ENCODE measurements around the gene DSTYK.

Gene DSTYK

GRCh38 chr1:205232945-205233397, 21.5 kb upstream of the DSTYK start:
- no peaks in the 10 kb centered on the region for H3K36me3 ChIP-seq (ENCODE audit: control insufficient read depth, insufficient read depth, low read length)
- H2AFZ ChIP-seq: no peak overlapping the region
- H3K4me3 ChIP-seq (ENCODE audit: low read depth, low read length): no peak overlapping the region
- no peak overlapping the region for H3K4me2 ChIP-seq (ENCODE audit: low read length)
- H3K9ac ChIP-seq: no peak overlapping the region
- TF ChIP-seq, protein P1, sequence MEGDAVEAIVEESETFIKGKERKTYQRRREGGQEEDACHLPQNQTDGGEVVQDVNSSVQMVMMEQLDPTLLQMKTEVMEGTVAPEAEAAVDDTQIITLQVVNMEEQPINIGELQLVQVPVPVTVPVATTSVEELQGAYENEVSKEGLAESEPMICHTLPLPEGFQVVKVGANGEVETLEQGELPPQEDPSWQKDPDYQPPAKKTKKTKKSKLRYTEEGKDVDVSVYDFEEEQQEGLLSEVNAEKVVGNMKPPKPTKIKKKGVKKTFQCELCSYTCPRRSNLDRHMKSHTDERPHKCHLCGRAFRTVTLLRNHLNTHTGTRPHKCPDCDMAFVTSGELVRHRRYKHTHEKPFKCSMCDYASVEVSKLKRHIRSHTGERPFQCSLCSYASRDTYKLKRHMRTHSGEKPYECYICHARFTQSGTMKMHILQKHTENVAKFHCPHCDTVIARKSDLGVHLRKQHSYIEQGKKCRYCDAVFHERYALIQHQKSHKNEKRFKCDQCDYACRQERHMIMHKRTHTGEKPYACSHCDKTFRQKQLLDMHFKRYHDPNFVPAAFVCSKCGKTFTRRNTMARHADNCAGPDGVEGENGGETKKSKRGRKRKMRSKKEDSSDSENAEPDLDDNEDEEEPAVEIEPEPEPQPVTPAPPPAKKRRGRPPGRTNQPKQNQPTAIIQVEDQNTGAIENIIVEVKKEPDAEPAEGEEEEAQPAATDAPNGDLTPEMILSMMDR (IDR thresholded peaks at IDR 0.05): no peak
- no peak overlapping the region for H3K27ac ChIP-seq
- H3K79me2 ChIP-seq: peaks cover 5% of the 10 kb centered on the region
- peaks cover 3% of the 10 kb centered on the region for H3K4me1 ChIP-seq
- no peaks in the 10 kb centered on the region for H3K27me3 ChIP-seq (ENCODE audit: control insufficient read depth, insufficient read depth, low read length)
- H3K9me3 ChIP-seq (ENCODE audit: control insufficient read depth, low read length): no peaks in the 10 kb centered on the region

DNA sequence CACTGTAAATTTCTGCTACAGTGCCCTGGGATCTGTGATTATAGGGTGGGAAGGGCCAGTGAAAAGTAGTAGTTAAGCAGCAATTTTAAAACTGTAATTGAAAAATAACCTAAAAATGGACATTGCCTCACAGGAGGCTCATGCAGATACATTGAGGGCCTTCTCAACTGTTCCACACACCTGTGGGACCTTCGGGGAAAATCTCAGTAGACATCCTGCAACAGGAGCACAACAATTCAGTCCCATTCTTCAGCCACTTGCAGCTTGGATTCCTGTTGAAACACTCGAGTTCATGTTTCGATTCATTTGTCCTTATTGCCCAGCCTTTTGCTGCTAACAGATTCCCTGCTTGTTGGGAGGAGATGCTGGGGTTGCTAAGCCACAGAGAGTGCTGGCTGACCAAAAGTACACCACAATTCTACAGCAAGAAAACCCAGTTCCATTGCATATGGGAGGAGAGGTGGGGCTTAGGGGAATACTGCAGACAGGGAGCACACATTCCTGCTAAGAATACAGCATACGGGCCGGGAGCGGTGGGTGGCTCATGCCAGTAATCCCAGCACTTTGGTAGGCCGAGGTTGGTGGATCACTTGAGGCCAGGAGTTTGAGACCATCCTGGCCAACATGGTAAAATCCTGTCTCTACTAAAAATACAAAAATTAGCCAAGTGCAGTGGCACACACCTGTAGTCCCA, 20.8 kb upstream of the DSTYK start:
- H3K4me3 ChIP-seq (ENCODE audit: low read depth, low read length): no peak overlapping the region
- H3K9me3 ChIP-seq (ENCODE audit: control insufficient read depth, low read length): no peaks in the 10 kb centered on the region
- TF ChIP-seq, protein P1 (IDR thresholded peaks at IDR 0.05): no peak
- H3K27ac ChIP-seq: no peak overlapping the region
- no peak overlapping the region for H2AFZ ChIP-seq
- peaks cover 5% of the 10 kb centered on the region for H3K79me2 ChIP-seq
- H3K9ac ChIP-seq: no peak overlapping the region
- peaks cover 3% of the 10 kb centered on the region for H3K4me1 ChIP-seq
- H3K36me3 ChIP-seq (ENCODE audit: control insufficient read depth, insufficient read depth, low read length): no peaks in the 10 kb centered on the region
- H3K27me3 ChIP-seq (ENCODE audit: control insufficient read depth, insufficient read depth, low read length): no peaks in the 10 kb centered on the region
- H3K4me2 ChIP-seq (ENCODE audit: low read length): no peak overlapping the region

- peaks cover 5% of the 10 kb centered on the region for H3K79me2 ChIP-seq
- H3K4me3 ChIP-seq (ENCODE audit: low read depth, low read length): no peak overlapping the region
- no peaks in the 10 kb centered on the region for H3K27me3 ChIP-seq (ENCODE audit: control insufficient read depth, insufficient read depth, low read length)
- H3K9me3 ChIP-seq (ENCODE audit: control insufficient read depth, low read length): no peaks in the 10 kb centered on the region
- peaks cover 6% of the 10 kb centered on the region for H3K4me1 ChIP-seq
- no peak overlapping the region for H3K9ac ChIP-seq
- H3K27ac ChIP-seq: no peak overlapping the region
- TF ChIP-seq, protein P1 (IDR thresholded peaks at IDR 0.05): no peak
- no peak overlapping the region for H2AFZ ChIP-seq
- H3K4me2 ChIP-seq (ENCODE audit: low read length): no peak overlapping the region
- H3K36me3 ChIP-seq (ENCODE audit: control insufficient read depth, insufficient read depth, low read length): no peaks in the 10 kb centered on the region
Measured at GRCh38 chr1:205230982-205231381, 19.5 kb upstream of the DSTYK start.

GRCh38 chr1:205229916-205230700, 18.6 kb upstream of the DSTYK start:
- TF ChIP-seq, protein P1 (IDR thresholded peaks at IDR 0.05): no peak
- peak overlapping the region; percentile 44 for H3K4me3 ChIP-seq (ENCODE audit: low read depth, low read length)
- H3K79me2 ChIP-seq: peaks cover 5% of the 10 kb centered on the region
- H3K9me3 ChIP-seq (ENCODE audit: control insufficient read depth, low read length): no peaks in the 10 kb centered on the region
- H3K27me3 ChIP-seq (ENCODE audit: control insufficient read depth, insufficient read depth, low read length): no peaks in the 10 kb centered on the region
- no peaks in the 10 kb centered on the region for H3K36me3 ChIP-seq (ENCODE audit: control insufficient read depth, insufficient read depth, low read length)
- peak overlapping the region; percentile 56 for H2AFZ ChIP-seq
- H3K4me1 ChIP-seq: peaks cover 6% of the 10 kb centered on the region
- H3K9ac ChIP-seq: no peak overlapping the region
- peak overlapping the region; percentile 48 for H3K4me2 ChIP-seq (ENCODE audit: low read length)
- peak overlapping the region; percentile 72 for H3K27ac ChIP-seq

All from parathyroid adenoma (tissue), 2 donors.